Lung (tissue), 12 donors: ENCODE data around the gene PDE6A. TPM values are rescaled to one million over a fixed set of nuclear protein-coding genes. Genes with fewer than 3 reads are reported as not detected.

Experiments
- ATAC-seq: fragments of 200-7000 bp; cut with Tn5 transposase; one replicate; pipeline ENCODE4 v1.9.1; 2020; ENCODE audit warnings: moderate number of reproducible peaks; ENCODE audit not compliant: insufficient read depth, low FRiP score
- DNase-seq, 3 donors: peaks; one replicate each; pipeline ENCODE4 v3.0.0-alpha.2; 2013 to 2017
- H3K27ac ChIP-seq, 2 donors: one replicate each; pipeline ENCODE4 v1.5.1; 2013; ENCODE audit warnings: mild to moderate bottlenecking in 2 of 2, moderate library complexity in 2 of 2, control low read depth in 1 of 2, inconsistent platforms in 1 of 2, low read depth in 1 of 2, low read length in 1 of 2
- H3K27me3 ChIP-seq, 3 donors: one replicate each; pipeline ENCODE4 v1.5.1; 2013; ENCODE audit warnings: low read length in 2 of 3; ENCODE audit not compliant: control insufficient read depth in 3 of 3, insufficient read depth in 3 of 3
- H3K36me3 ChIP-seq, 4 donors: one replicate each; pipeline ENCODE4 v1.5.1; 2013; ENCODE audit warnings: low read length in 4 of 4, mild to moderate bottlenecking in 1 of 4, moderate library complexity in 1 of 4; ENCODE audit not compliant: control insufficient read depth in 4 of 4, insufficient read depth in 4 of 4
- H3K4me1 ChIP-seq, 5 donors: one replicate each; pipeline ENCODE4 v1.5.1; 2013; ENCODE audit warnings: low read length in 5 of 5, mild to moderate bottlenecking in 2 of 5, moderate library complexity in 1 of 5; ENCODE audit not compliant: control insufficient read depth in 5 of 5, insufficient read depth in 5 of 5
- H3K4me3 ChIP-seq: one replicate; pipeline ENCODE4 v1.5.1; 2013; ENCODE audit warnings: mild to moderate bottlenecking, control low read depth, moderate library complexity
- H3K9ac ChIP-seq, 2 donors: one replicate each; pipeline ENCODE4 v1.5.1; 2013; ENCODE audit warnings: low read length in 2 of 2, control low read depth in 1 of 2; ENCODE audit not compliant: insufficient read depth in 1 of 2
- H3K9me3 ChIP-seq, 4 donors: one replicate each; pipeline ENCODE4 v1.5.1; 2013; ENCODE audit warnings: low read length in 3 of 4, mild to moderate bottlenecking in 1 of 4, moderate library complexity in 1 of 4; ENCODE audit not compliant: control insufficient read depth in 4 of 4, insufficient read depth in 3 of 4
- CTCF ChIP-seq: IDR thresholded peaks from 2 replicates; pipeline ENCODE4 v1.5.1; 2012; ENCODE audit warnings: mild to moderate bottlenecking; ENCODE audit errors: control extremely low read depth, extremely low read depth
- WGBS, 2 donors: extraction: QIAGEN DNeasy Blood & Tissue Kit; methylation state at CpG; one replicate each; pipeline ENCODE4 v1.1.7; 2013; 5-methylcytosine and 5-hydroxymethylcytosine counted together
- polyA plus RNA-seq, 2 donors: library from polyadenylated mRNA; stranded (reverse); fragments of 200-250 nt; gene quantifications; one replicate each; pipeline ENCODE4 v1.2.1, GENCODE V29; 2013
- total RNA-seq, 2 donors: library from RNA; depleted of rRNA in 1 of 2; stranded (reverse); fragments of >200 nt in 1 of 2; gene quantifications; one replicate each; pipeline ENCODE4 v1.2.1, GENCODE V29; 2014 to 2021
- donor health status: control.
- donor health status: control.
- donor health status: Bipolar disorder and iron deficiency.
- donor health status: healthy.
- donor health status: DM: yes; HTN: yes; CAD: no.

Gene PDE6A
- total and polyA plus RNA-seq, 4 donors = 0.03 to 0.06 (median 0.06) TPM; not detected in 1

- no peaks in the 10 kb centered on the region for H3K9me3 ChIP-seq
- WGBS, 2 donors = 72 to 85% methylated on average over 14 of the region's 14 CpGs
- peak overlapping the region; percentile 51 to 79 for H3K27ac ChIP-seq
- H3K27me3 ChIP-seq = no peaks in the 10 kb centered on the region
- H3K4me1 ChIP-seq = peaks cover 0 to 20% (median 6%) of the 10 kb centered on the region in 5 donors
- no peak for DNase-seq
- no peak for ATAC-seq
- H3K9ac ChIP-seq = no peak overlapping the region
- H3K36me3 ChIP-seq = peaks cover 0 to 12% (median 5%) of the 10 kb centered on the region in 4 donors
- TF ChIP-seq CTCF = no peak
- no peak overlapping the region for H3K4me3 ChIP-seq
These were observed 102.5 kb downstream of the PDE6A start for GRCh38 chr5:149841851-149842793.

GRCh38 chr5:149840226-149840825 is 104.3 kb downstream of the PDE6A start:
- H3K4me1 ChIP-seq = peaks cover 0 to 17% (median 6%) of the 10 kb centered on the region in 5 donors
- WGBS, 2 donors = 84 to 89% methylated on average over 8 of the region's 8 CpGs
- H3K36me3 ChIP-seq = peaks cover 0 to 5% (median 0%) of the 10 kb centered on the region in 4 donors
- no peak for TF ChIP-seq CTCF
- peak overlapping the region; percentile 51 to 79 for H3K27ac ChIP-seq
- DNase-seq = no peak
- H3K27me3 ChIP-seq = no peaks in the 10 kb centered on the region
- H3K9ac ChIP-seq = no peak overlapping the region
- no peak overlapping the region for H3K4me3 ChIP-seq
- no peak for ATAC-seq
- no peaks in the 10 kb centered on the region for H3K9me3 ChIP-seq

- Histone ChIP-seq H3K27me3 (no peaks in the 10 kb centered on the region), H3K4me1 (peaks cover 0 to 17% (median 6%) of the 10 kb centered on the region in 5 donors), H3K36me3 (peaks cover 0 to 1% (median 0%) of the 10 kb centered on the region in 4 donors), H3K27ac (peak overlapping the region; percentile 51 to 79), H3K9ac (no peak overlapping the region), H3K9me3 (no peaks in the 10 kb centered on the region), H3K4me3 (no peak overlapping the region)
- ATAC-seq (peak; percentile 16), DNase-seq (peak; percentile 77 to 88 (median 82))
- no peak for TF ChIP-seq CTCF
- 59 to 70% methylated on average over 16 of the region's 16 CpGs for WGBS, 2 donors
These were observed 104.8 kb downstream of the PDE6A start for GRCh38 chr5:149839761-149840160.
